ENCODE measurements around the gene SUFU.

DNA sequence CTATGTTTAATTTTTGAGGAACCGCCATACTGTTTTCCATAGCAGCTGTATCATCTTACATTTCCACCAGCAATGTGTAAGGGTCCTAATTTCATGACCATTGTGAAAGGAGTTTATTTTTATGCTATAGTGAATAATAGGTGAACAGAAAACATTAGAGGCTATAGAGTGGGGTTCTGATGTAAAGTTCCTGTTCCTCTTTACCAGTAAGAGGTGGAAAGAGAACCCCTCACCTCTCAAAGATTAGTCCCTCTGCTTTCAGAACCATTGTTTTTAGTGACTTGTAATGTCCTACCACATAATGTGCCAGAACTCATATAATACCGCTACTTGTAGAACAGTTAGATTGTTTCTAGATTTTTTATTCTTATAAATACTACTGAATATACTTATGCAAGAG, 34.2 kb downstream of the SUFU start:
- TF ChIP-seq, protein P1, sequence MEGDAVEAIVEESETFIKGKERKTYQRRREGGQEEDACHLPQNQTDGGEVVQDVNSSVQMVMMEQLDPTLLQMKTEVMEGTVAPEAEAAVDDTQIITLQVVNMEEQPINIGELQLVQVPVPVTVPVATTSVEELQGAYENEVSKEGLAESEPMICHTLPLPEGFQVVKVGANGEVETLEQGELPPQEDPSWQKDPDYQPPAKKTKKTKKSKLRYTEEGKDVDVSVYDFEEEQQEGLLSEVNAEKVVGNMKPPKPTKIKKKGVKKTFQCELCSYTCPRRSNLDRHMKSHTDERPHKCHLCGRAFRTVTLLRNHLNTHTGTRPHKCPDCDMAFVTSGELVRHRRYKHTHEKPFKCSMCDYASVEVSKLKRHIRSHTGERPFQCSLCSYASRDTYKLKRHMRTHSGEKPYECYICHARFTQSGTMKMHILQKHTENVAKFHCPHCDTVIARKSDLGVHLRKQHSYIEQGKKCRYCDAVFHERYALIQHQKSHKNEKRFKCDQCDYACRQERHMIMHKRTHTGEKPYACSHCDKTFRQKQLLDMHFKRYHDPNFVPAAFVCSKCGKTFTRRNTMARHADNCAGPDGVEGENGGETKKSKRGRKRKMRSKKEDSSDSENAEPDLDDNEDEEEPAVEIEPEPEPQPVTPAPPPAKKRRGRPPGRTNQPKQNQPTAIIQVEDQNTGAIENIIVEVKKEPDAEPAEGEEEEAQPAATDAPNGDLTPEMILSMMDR (IDR thresholded peaks at IDR 0.05; ENCODE audit: borderline replicate concordance, extremely low read depth, low read length, poor library complexity, severe bottlenecking) = no peak
- TF ChIP-seq EZH2 (IDR thresholded peaks at IDR 0.05; ENCODE audit: borderline replicate concordance, low read depth, low read length, severe bottlenecking) = no peak
